Measurements from ENCODE around the gene PLXNA1.

Gene PLXNA1

DNA sequence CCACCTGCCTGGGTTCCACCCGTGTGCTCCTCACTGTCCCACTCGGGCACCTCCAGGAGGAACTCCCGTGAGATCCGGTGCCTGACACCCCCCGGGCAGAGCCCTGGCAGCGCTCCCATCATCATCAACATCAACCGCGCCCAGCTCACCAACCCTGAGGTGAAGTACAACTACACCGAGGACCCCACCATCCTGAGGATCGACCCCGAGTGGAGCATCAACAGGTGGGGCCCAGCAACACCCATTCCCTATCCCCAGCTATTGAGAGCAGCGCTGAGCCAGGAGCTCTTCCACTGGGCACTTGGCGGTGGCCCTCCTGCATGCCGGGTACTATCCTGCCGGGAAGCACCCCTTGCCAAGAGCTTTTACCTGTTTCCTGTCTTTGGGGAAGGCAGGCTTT lies 33.5 kb downstream of the PLXNA1 start:
- H3K4me3 ChIP-seq (ENCODE audit: low read depth, low read length), result no peak overlapping the region
- TF ChIP-seq, protein P1, sequence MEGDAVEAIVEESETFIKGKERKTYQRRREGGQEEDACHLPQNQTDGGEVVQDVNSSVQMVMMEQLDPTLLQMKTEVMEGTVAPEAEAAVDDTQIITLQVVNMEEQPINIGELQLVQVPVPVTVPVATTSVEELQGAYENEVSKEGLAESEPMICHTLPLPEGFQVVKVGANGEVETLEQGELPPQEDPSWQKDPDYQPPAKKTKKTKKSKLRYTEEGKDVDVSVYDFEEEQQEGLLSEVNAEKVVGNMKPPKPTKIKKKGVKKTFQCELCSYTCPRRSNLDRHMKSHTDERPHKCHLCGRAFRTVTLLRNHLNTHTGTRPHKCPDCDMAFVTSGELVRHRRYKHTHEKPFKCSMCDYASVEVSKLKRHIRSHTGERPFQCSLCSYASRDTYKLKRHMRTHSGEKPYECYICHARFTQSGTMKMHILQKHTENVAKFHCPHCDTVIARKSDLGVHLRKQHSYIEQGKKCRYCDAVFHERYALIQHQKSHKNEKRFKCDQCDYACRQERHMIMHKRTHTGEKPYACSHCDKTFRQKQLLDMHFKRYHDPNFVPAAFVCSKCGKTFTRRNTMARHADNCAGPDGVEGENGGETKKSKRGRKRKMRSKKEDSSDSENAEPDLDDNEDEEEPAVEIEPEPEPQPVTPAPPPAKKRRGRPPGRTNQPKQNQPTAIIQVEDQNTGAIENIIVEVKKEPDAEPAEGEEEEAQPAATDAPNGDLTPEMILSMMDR (IDR thresholded peaks at IDR 0.05; ENCODE audit: low read depth, low read length, missing control alignments), result no peak
- no peak for DNase-seq (ENCODE audit: low read depth)

DNA sequence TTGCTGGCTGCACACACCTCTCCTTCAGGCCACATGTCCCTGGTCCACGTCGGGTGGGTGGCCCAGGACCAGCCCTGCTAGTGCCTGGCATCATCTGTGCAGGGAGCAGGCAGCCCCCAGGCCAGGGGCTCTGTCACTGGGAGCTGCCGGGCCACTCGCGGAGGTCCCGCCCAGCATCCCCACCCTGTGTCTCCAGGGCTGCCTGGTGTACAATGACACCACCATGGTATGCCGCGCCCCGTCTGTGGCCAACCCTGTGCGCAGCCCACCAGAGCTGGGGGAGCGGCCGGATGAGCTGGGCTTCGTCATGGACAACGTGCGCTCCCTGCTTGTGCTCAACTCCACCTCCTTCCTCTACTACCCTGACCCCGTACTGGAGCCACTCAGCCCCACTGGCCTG lies 34.3 kb downstream of the PLXNA1 start:
- H3K4me3 ChIP-seq (ENCODE audit: low read depth, low read length), result no peak overlapping the region
- TF ChIP-seq, protein P1 (IDR thresholded peaks at IDR 0.05; ENCODE audit: low read depth, low read length, missing control alignments), result no peak
- no peak for DNase-seq (ENCODE audit: low read depth)

DNA sequence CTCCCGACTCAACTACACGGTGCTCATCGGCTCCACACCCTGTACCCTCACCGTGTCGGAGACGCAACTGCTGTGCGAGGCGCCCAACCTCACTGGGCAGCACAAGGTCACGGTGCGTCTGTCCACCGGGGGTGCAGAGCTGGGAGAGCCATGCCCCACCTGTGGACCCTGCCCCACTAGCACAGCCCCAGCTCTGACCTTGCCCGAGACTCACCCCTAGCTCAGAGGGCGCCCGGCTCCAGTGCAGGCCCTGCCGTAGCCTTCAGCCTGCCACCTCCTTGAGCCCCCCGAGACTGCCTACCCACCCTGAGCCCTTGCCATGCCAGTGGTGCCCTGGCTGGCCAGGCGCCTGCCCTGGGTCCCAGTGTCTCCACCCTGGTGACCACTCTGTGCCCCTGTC lies 34.9 kb downstream of the PLXNA1 start:
- H3K4me3 ChIP-seq (ENCODE audit: low read depth, low read length), result no peak overlapping the region
- TF ChIP-seq, protein P1 (IDR thresholded peaks at IDR 0.05; ENCODE audit: low read depth, low read length, missing control alignments), result no peak

DNA sequence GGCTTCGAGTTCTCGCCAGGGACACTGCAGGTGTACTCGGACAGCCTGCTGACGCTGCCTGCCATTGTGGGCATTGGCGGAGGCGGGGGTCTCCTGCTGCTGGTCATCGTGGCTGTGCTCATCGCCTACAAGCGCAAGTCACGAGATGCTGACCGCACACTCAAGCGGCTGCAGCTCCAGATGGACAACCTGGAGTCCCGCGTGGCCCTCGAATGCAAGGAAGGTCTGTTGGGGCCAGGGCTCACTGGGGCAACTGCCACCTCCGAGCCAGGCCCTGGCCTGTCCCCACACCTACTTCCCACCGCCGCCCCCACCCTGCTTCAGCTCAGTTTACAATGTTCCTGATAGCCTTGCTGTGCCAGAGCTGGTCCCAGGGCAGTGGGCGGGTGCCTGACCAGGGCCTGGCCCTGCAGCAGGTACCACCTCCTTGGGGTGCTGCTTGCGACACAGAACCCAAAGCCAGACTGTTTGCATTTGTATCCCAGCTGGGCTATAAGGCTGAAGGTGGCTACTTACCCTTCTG lies 35.5 kb downstream of the PLXNA1 start:
- DNase-seq (ENCODE audit: low read depth), result no peak
- TF ChIP-seq, protein P1 (IDR thresholded peaks at IDR 0.05; ENCODE audit: low read depth, low read length, missing control alignments), result no peak

More for the DNA sequence above, 34.9 kb downstream of the PLXNA1 start:
- DNase-seq (ENCODE audit: low read depth), result no peak

DNA sequence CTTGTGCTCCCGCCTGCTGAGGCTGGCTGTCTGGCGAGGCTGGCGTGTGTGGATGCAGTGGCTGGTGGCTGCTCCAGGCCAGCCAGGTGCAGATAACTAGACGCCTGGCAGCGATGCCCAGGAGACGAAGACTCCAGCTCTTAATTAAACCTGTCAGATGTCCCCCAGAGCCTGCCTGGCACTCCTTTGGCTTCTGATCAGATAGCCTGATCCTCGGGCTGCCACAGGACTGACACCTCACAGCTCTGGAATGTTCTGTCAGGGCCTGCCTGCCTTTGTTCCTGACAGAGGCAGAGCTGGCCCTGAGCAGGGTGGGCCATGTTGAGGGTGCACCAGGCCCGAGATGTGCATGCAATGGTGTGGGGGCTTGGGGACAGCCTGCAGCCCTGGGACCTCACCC lies 36.5 kb downstream of the PLXNA1 start:
- TF ChIP-seq, protein P1 (IDR thresholded peaks at IDR 0.05; ENCODE audit: low read depth, low read length, missing control alignments), result no peak
- H3K4me3 ChIP-seq (ENCODE audit: low read depth, low read length), result no peak overlapping the region
- no peak for DNase-seq (ENCODE audit: low read depth)

More for the DNA sequence above, 35.5 kb downstream of the PLXNA1 start:
- H3K4me3 ChIP-seq (ENCODE audit: low read depth, low read length), result no peak overlapping the region

DNA sequence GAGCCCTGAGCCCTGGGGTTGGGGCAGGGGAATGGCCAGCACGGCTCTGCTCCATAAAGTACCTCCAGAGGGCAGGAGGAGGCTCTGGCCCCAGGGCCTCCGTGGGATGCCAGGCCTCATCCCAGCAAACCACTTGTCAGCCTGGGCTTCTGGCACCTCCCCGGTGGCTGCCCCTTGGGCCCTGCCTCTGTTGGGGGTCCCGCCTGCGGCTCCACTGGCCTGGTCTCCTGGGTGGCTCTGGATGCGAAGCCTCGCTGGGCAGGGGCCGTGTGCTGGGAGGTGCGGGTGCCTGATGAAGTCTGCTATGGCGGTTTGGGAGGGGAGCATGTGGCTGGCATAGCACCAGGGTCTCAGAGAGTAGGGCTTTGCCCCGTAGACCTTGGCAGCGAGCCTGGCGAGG lies 37.6 kb downstream of the PLXNA1 start:
- no peak overlapping the region for H3K4me3 ChIP-seq (ENCODE audit: low read depth, low read length)
- no peak for DNase-seq (ENCODE audit: low read depth)
- TF ChIP-seq, protein P1 (IDR thresholded peaks at IDR 0.05; ENCODE audit: low read depth, low read length, missing control alignments), result no peak

DNA sequence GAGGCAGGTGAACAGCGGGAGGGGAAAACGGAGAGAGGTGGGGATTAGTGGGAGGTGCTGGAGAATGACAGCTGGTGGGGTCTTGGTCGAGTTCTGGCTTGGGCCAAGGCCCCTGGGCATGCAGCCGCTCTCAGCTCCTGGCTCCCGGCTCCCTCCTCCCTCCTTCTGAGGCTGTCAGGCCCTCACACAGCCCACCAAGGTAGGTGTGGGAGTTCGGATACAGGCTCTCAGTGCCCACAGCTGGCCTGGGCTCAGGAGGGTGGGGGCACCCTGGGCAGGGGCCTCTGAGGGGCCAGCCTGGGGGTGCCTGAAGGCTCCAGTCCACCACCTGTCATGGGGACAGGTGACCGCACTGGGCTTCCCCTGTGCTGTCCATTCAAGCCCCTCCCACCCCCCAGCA lies 39.9 kb downstream of the PLXNA1 start:
- TF ChIP-seq, protein P1 (IDR thresholded peaks at IDR 0.05; ENCODE audit: low read depth, low read length, missing control alignments), result no peak
- DNase-seq (ENCODE audit: low read depth), result no peak
- no peak overlapping the region for H3K4me3 ChIP-seq (ENCODE audit: low read depth, low read length)

All from GM12864 (cell line).